Stimulated activated naive CD8-positive, alpha-beta T cell treated with anti-CD3 and anti-CD28 coated beads, Interleukin-15, Interleukin-2, amounts not matched to agents 100 ng/mL and 50 ng/mL, for 24 hours (primary cell): ENCODE data around the gene WIPI1.

ENCODE experiments used
- H3K27ac Mint-ChIP-seq: one replicate; pipeline ENCODE4 v1.8.0; 2021; ENCODE audit warnings: mild to moderate bottlenecking, mixed read lengths
- H3K27me3 Mint-ChIP-seq: one replicate; pipeline ENCODE4 v1.8.0; 2021; ENCODE audit warnings: mixed read lengths
- H3K36me3 Mint-ChIP-seq: one replicate; pipeline ENCODE4 v1.8.0; 2021; ENCODE audit warnings: low read depth, mixed read lengths
- H3K4me1 Mint-ChIP-seq: one replicate; pipeline ENCODE4 v1.8.0; 2021; ENCODE audit warnings: low read depth, mixed read lengths
- H3K4me3 Mint-ChIP-seq: one replicate; pipeline ENCODE4 v1.8.0; 2021; ENCODE audit warnings: mild to moderate bottlenecking, mixed read lengths
- H3K9me3 Mint-ChIP-seq: one replicate; pipeline ENCODE4 v1.8.0; 2021; ENCODE audit warnings: mixed read lengths

The WIPI1 gene

GRCh38 chr17:68453991-68454665 is 3.2 kb downstream of the WIPI1 start:
- Mint-ChIP-seq H3K9me3 (no peaks in the 10 kb centered on the region), H3K27ac (no peak overlapping the region), H3K27me3 (no peaks in the 10 kb centered on the region), H3K4me3 (no peak overlapping the region), H3K4me1 (peaks cover 30% of the 10 kb centered on the region), H3K36me3 (no peaks in the 10 kb centered on the region)

GRCh38 chr17:68452724-68453290 is 4.5 kb downstream of the WIPI1 start:
- no peak overlapping the region for H3K27ac Mint-ChIP-seq
- no peak overlapping the region for H3K4me3 Mint-ChIP-seq
- H3K4me1 Mint-ChIP-seq, result peaks cover 19% of the 10 kb centered on the region
- H3K36me3 Mint-ChIP-seq, result no peaks in the 10 kb centered on the region
- H3K27me3 Mint-ChIP-seq, result no peaks in the 10 kb centered on the region
- no peaks in the 10 kb centered on the region for H3K9me3 Mint-ChIP-seq

DNA sequence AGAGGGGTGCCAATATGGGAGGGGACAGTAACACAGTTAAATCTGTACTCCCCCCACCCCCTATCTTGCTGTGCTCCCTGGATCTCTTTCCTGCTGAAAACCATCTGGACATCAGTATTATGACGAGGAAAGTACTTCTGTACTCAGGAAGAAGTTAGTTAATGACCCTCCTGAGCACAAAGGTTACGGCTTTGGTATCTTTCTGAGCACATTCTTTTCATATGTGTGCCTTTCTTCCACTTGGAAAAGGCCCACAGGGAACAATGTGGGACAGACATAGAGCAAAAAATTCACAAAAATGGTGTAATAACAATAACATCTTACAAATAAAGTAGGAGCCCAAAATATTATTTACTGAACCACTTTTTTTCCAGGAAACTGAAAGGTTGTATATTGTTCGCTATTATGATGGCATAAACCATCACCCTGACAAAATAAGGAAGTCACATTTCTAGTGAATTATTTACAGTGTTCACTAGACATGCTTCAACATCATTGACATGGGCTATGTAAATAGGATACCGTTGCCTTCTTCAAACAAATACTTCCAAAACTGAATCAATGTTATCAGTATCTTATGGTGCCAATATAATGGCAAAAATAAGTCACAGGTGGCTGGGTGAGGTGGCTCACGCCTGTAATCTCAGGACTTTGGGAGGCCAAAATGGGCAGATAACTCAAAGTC is 5.5 kb downstream of the WIPI1 start:
- no peaks in the 10 kb centered on the region for H3K9me3 Mint-ChIP-seq
- H3K27me3 Mint-ChIP-seq, result no peaks in the 10 kb centered on the region
- peaks cover 16% of the 10 kb centered on the region for H3K4me1 Mint-ChIP-seq
- H3K36me3 Mint-ChIP-seq, result no peaks in the 10 kb centered on the region
- no peak overlapping the region for H3K4me3 Mint-ChIP-seq
- H3K27ac Mint-ChIP-seq, result no peak overlapping the region

GRCh38 chr17:68450801-68451200 is 6.5 kb downstream of the WIPI1 start:
- Mint-ChIP-seq H3K36me3 (no peaks in the 10 kb centered on the region), H3K4me3 (no peak overlapping the region), H3K4me1 (peaks cover 6% of the 10 kb centered on the region), H3K9me3 (no peaks in the 10 kb centered on the region), H3K27ac (no peak overlapping the region), H3K27me3 (no peaks in the 10 kb centered on the region)

- Mint-ChIP-seq H3K36me3 (no peaks in the 10 kb centered on the region), H3K4me3 (no peak overlapping the region), H3K27me3 (no peaks in the 10 kb centered on the region), H3K4me1 (peaks cover 4% of the 10 kb centered on the region), H3K9me3 (no peaks in the 10 kb centered on the region), H3K27ac (no peak overlapping the region)
Measured at GRCh38 chr17:68450391-68450790, 6.9 kb downstream of the WIPI1 start.

DNA sequence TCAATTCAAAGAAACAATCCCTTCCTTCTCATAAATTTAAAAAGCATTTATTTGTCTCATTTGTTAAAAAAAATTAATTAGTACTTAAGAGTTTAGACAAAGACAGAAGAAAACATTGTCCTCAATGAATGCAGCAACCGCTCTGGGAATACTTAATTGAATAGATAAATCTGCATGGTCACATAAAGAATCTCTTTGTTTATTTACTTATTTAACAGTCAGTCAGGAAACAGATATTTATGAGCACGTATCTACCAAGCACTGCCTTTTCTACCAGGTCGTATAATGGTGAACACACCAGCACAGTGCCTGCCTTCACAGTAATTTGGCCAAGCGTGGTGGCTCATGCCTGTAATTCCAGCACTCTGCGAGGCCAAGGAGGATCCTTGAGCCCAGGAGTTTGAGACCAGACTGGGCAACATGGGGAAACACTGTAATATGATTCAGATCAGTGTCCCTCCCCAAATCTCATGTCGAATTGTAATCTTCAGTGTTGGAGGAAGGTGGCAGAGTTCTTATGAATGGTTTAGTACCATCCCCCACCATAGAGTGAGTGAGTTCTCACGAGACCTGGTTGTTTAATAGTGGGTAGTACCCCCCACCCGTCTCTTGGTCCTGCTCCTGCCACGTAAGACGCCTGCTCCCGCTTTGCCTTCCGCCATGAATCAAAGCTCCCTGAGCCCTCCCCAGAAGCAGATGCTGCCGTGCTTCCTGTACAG is 8.1 kb downstream of the WIPI1 start:
- Mint-ChIP-seq H3K27ac (no peak overlapping the region), H3K9me3 (no peaks in the 10 kb centered on the region), H3K36me3 (peaks cover 2% of the 10 kb centered on the region), H3K4me1 (peaks cover 4% of the 10 kb centered on the region), H3K27me3 (no peaks in the 10 kb centered on the region), H3K4me3 (no peak overlapping the region)

DNA sequence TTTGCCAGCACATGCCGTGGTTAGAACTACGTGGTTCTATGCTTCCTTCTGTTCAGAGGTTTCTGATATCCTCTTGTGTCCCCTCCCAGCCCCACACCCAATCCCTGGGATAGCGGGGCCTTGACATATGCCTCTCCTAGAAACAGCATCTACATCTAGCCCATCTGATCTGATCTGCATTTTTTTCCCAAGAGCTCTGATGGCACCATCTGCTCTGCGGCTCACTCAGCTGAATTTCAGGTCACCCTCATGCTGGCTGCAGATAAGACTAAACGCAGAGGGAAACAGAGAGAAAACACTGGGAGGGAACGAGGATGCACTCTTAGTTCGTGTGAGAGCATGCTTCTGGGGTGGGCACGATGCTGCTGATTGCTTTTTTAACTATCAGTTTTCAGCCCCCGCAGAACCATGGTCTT is 10.7 kb downstream of the WIPI1 start:
- Mint-ChIP-seq H3K27me3 (no peaks in the 10 kb centered on the region), H3K36me3 (peaks cover 8% of the 10 kb centered on the region), H3K27ac (no peak overlapping the region), H3K4me1 (peaks cover 1% of the 10 kb centered on the region), H3K4me3 (no peak overlapping the region), H3K9me3 (no peaks in the 10 kb centered on the region)

- Mint-ChIP-seq H3K27me3 (no peaks in the 10 kb centered on the region), H3K36me3 (peaks cover 8% of the 10 kb centered on the region), H3K27ac (no peak overlapping the region), H3K4me1 (peaks cover 11% of the 10 kb centered on the region), H3K9me3 (no peaks in the 10 kb centered on the region), H3K4me3 (no peak overlapping the region)
Measured at GRCh38 chr17:68445671-68446070, 11.6 kb downstream of the WIPI1 start.

DNA sequence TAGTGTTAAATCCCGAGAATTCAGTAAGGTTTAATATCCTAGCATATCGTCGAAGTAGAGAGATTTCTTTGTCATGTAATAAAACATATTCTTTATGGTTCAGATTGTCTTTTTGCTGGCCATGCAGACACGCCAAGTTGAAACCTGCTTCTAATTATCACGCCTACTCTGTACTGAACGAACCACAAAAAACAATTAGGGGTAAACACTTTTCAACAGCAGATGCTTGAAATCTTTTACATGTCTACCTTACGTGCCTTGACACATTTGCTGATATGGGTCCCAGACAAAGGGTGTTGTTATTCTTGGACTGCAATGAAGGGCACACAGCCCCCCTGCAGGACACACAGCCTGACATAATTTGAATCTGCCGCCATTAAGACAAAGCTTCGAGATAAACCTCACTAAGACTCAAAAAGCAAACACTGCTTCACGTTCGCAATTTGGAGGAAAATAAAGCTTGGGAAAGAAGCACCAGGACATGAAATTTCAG is 13.3 kb downstream of the WIPI1 start:
- Mint-ChIP-seq H3K27ac (no peak overlapping the region), H3K9me3 (no peaks in the 10 kb centered on the region), H3K4me1 (peaks cover 24% of the 10 kb centered on the region), H3K4me3 (no peak overlapping the region), H3K36me3 (peaks cover 8% of the 10 kb centered on the region), H3K27me3 (no peaks in the 10 kb centered on the region)

DNA sequence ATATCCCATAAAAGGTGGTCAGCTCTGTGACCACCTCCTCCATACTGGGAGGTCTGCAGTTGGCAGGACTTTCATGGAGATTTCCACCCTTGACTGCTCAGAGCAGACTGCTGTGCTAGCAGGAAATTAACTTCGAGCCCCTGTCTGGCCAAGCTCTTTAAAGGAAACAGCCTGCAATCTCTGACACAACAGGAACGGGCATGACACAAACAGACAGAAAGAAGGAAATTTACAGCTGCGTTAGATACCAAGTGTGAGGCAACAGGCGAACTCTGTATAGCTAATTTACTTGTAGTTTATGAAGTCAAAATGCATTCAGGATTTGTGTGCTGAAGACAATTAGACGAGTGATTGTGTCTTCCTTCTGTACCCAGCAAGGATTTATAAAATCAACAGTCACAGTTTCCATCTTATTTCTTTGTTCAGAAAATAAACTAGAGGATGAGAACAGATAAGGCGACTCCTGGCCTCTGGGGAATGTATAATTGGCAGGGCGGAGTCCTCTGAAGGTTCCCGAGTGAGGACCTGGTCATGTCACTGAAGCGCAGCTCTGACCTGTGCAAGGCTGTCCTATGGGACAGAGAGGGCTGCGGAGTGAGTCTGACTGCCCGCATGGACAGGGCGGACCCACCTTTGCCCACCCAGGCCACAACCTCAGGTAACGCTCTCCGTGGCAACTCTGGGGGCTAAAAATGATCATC is 16.1 kb downstream of the WIPI1 start:
- Mint-ChIP-seq H3K27ac (no peak overlapping the region), H3K27me3 (no peaks in the 10 kb centered on the region), H3K9me3 (no peaks in the 10 kb centered on the region), H3K36me3 (peaks cover 8% of the 10 kb centered on the region), H3K4me1 (peaks cover 52% of the 10 kb centered on the region), H3K4me3 (no peak overlapping the region)

GRCh38 chr17:68440526-68440925 is 16.8 kb downstream of the WIPI1 start:
- H3K27ac Mint-ChIP-seq, result no peak overlapping the region
- H3K9me3 Mint-ChIP-seq, result no peaks in the 10 kb centered on the region
- H3K36me3 Mint-ChIP-seq, result peaks cover 8% of the 10 kb centered on the region
- H3K27me3 Mint-ChIP-seq, result no peaks in the 10 kb centered on the region
- peaks cover 58% of the 10 kb centered on the region for H3K4me1 Mint-ChIP-seq
- no peak overlapping the region for H3K4me3 Mint-ChIP-seq

DNA sequence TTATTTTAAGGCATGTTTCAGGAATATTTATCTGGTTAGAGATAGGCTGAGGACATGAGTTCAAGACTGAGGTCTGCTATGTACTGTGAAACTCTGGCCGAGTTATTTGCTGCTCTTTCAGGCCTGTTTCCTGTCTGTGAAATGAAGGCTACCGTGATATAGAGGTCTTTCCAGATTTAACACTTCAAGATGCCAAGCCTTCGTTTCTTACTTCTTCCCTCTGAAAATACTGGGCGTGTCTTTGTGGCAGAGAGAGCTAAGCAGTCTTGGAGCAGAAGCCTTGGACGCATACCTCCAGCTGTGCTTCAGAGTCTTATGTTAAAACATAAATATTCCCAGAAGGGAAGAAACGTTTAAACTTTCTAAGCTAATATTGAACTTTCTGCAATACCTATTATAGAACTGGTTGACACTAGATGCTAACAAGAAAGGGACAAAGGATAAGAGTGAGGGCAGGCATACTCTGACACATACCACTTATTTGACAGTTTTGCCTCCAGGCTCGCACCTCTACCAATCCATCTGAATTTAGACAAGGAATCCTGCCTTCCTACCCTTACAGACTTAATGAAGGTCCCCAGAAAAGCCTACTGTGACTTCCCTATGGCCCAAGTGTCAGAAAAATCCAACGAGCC is 17.5 kb downstream of the WIPI1 start:
- peaks cover 8% of the 10 kb centered on the region for H3K36me3 Mint-ChIP-seq
- H3K27ac Mint-ChIP-seq, result no peak overlapping the region
- H3K27me3 Mint-ChIP-seq, result no peaks in the 10 kb centered on the region
- no peak overlapping the region for H3K4me3 Mint-ChIP-seq
- peaks cover 58% of the 10 kb centered on the region for H3K4me1 Mint-ChIP-seq
- H3K9me3 Mint-ChIP-seq, result no peaks in the 10 kb centered on the region

DNA sequence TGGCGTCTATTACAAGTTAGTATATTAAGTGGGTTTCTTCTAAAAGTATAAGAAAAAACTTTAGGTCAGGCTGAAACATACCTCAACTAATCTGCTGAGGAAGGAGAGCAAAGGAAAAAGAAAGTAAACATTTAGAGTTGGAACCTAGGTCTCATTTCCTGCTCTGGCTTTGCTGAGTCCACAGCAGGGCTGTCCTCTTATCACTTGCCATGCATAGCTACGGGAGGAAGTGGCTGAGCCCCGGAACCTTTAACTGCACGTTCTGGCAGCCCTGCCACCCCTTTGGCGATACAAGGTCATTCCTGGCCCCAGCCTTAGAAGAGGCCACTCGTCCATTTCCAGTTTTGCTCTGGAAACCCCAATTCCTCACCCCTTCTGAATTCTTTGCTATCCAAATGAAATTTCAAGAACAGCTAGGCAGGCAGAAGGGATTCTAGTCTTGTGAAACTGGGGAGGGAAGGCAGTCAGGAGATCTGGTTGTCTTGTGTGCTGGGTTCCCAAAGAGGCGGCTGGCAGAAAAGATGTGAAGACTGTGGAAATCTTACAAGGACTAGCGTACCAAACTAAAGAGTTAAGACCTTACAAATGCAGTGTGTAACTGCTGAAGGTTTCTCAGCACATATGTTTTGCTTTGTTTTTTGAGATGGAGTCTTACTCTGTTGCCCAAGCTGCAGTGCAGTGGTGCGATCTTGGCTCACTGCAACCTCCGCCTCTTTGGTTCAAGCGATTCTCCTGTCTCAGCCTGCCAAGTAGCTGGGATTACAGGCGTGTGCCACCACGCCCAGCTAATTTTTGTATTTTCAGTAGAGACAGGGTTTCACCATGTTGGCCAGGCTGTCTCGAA is 19.1 kb downstream of the WIPI1 start:
- H3K27ac Mint-ChIP-seq, result peak overlapping the region; percentile 89

More for the DNA sequence above, 19.1 kb downstream of the WIPI1 start:
- Mint-ChIP-seq H3K4me1 (peaks cover 58% of the 10 kb centered on the region), H3K4me3 (peak overlapping the region; percentile 73), H3K9me3 (no peaks in the 10 kb centered on the region), H3K36me3 (peaks cover 3% of the 10 kb centered on the region), H3K27me3 (no peaks in the 10 kb centered on the region)
